Head of caudate nucleus (tissue), 42 donors: ENCODE measurements around the gene HS3ST3B1.

ENCODE experiments used
- DNase-seq, 42 donors: peaks; one replicate each; pipeline versions ENCODE4 v3.0.0 to v3.0.0-alpha.2; 2020 to 2021; ENCODE audit warnings: mixed read lengths in 7 of 42
- intact Hi-C: fragments of 100-400 bp; cut with DNase I; formaldehyde crosslinking; loops from one replicate; pipeline ENCODE4 v1.15.0; 2022

The HS3ST3B1 gene

DNA sequence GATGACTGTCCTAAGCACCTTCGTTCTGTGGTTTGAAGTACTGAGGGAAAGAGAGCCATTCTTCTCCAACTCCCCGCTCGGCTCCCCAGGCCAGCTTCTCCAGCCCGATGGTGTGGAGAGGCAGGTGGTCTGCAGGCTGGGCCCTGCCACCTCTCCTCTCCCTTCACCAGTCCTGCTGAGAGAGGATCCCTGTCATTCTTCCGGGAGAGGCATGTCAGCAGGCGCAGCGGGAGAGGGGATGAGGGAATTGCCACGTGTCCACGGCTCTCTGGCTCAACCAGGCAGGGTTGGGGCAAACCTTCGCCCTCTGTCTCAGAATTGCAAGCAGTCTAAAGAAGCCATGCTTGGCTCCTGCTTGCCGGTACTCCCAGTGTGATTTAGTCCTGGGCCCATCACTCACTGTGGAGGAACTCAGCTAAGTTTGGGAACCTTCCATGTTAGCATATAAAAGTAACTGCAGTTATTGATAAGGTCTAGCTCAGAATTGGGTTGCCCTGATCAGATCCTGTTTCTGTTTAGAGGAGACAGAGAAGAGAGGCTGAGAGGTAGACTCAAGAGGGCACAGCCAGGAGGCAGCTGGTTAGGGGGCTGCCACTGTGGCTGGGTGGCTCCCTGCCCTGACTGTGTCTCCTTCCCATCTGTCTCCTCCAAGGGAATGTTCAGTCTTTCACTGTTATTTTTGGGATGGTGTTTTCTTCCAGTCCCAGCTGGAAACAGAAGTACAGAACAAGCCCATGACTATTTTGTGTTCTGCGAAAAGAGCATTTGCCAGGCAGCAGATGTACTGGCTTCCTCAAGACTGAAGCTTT lies 17.4 kb downstream of the HS3ST3B1 start:
- intact Hi-C loops, result no loop called here
- DNase-seq, result no peak

DNA sequence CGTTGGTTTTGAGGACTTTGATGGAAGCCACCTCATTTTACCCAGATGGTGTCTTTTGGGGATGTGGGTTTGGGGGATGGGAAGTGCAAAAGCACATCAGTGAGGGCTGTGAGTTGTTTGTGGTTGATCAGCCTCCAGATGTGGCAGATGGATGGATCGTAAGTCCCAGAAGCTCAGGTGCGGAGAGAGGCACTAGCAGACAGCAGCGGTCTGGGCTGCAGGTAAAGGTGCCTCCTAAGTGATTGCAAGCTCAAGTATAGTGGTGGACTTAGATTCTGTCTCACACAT lies 18.0 kb downstream of the HS3ST3B1 start:
- intact Hi-C loops, result no loop called here
- DNase-seq, result no peak

GRCh38 chr17:14320098-14320497 lies 19.2 kb downstream of the HS3ST3B1 start:
- no peak for DNase-seq
- intact Hi-C loops, result no loop called here

DNA sequence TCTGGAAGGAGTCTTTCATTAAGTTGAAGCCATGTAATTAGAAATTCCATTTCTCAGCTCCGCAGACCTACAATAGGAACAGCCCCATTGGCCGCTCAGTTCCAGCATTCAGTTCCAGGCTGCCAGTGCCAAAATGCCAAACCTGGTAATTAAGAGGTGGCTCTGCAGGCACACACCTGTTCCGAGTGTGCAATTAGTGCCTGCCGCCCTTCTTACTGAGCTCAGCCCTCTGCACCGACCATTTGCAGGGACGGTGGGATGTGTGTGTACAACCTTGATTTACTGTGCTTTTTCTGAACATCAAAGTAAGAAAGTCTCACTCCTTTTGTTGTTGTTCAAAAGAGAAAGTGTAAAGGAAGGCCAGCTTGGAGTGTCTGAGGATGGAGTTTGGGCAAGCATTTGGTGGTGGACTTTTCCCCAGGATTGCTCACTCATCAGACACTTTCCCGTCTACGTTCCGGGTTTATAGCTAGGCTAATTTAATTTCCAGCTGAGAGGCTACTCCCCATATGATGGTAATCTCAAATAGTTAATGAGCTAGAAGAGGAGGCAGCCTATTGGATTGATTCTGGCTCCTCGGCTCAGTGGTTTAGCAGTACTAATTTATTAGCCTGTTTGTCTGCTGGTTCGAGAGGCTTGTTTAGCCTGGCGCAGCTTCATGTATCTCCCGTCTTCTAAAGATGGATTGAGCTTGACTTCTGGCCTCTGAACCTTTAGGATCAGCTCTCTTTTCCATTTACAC lies 20.0 kb downstream of the HS3ST3B1 start:
- no peak for DNase-seq
- intact Hi-C loops, result no loop called here

DNA sequence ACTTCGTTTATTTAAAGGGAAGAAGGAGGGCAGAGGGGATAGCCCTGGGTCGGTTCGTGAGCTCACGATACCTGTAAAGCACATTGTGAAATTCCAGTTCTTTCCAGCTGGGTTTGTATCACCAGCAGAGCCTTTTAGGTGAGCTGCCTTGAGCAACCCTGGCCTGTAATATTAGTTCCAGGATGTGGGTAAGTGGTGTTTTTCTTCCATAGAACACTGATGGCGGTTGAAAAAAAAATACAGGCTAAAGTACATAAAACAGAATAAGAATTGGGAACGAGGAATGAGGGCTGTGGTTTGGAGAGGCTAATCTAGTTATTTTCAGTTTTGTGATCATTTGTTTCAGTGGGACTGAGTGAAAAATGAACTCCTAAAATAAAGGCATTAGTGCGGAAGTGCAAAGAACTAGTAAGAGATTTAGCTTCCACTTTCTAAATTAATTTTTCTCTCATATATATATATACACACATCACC lies 20.6 kb downstream of the HS3ST3B1 start:
- intact Hi-C loops, result no loop called here

DNA sequence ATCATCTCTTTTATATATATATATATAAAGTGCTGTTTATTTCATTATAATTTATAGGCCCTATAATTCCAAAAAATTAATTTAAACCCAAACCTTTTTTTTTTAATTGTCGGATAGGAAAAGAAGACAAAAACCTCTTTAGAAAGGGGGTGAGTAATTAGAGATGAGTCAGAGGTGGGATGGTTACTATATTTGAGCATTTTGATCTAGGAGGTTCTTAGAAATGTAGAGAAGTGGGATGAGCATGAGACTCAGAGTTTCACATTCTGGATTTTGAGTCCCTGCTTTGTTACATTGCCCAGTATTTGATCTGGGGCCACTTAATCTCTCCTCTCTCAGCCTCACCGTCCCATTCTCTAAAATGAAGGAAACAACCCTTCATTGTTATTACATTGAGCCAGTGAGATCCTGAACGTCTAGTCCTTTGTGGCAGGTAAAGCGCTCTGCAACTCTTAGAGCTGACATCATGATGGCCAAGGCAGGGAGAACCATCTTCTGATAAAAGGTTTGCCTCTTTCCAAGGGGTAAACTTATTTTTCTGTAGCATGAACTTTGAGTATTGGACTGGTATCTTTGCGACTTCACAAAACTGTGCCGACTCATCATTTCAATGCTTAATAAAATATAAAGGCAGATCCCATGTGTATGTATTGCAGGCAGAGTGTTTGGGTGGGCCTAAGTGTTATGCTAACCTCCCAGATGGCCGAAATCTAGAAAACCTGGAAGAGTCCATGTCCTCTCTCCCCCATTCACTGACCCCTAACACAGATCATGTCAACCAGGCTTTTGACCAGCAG lies 21.3 kb downstream of the HS3ST3B1 start:
- DNase-seq, result no peak
- intact Hi-C loops, result no loop called here

More for the DNA sequence above, 20.6 kb downstream of the HS3ST3B1 start:
- no peak for DNase-seq

- DNase-seq, result no peak
- intact Hi-C loops, result no loop called here
These were observed 22.7 kb downstream of the HS3ST3B1 start for GRCh38 chr17:14323522-14323981.

- no peak for DNase-seq
- intact Hi-C loops, result no loop called here
These were observed 24.8 kb downstream of the HS3ST3B1 start for GRCh38 chr17:14325618-14326167.

DNA sequence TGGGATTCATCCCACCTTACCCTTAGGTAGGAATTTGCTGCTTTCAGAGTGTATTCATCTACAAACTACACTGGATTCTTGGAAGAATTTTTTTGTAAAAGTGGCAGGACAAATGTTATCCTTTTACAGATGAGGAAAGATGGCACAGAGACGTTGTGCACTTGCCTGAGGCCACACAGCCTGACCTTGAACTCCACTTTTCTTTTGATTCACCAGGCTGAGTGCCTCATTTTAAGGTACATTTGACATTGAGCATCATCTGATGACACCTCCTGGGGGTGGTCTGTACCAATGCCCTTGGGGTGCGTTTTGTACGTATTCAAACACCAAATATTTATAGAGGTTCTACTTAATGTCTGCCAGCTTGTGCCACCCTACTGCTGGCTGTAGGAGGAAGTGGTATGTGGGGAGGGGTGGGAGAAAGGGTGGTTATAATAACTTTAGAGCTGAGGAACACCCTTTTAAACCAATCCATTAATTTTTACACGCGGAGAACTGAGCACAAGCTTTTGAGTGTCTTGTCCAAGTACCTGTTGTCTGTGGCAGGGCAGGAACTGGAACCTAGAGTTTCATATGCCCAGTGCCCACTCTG lies 29.1 kb downstream of the HS3ST3B1 start:
- no peak for DNase-seq
- intact Hi-C loops, result no loop called here

- intact Hi-C loops, result no loop called here
- peak in 1 of 42 donors; percentile 40 for DNase-seq
These were observed 29.6 kb downstream of the HS3ST3B1 start for GRCh38 chr17:14330492-14330962.

DNA sequence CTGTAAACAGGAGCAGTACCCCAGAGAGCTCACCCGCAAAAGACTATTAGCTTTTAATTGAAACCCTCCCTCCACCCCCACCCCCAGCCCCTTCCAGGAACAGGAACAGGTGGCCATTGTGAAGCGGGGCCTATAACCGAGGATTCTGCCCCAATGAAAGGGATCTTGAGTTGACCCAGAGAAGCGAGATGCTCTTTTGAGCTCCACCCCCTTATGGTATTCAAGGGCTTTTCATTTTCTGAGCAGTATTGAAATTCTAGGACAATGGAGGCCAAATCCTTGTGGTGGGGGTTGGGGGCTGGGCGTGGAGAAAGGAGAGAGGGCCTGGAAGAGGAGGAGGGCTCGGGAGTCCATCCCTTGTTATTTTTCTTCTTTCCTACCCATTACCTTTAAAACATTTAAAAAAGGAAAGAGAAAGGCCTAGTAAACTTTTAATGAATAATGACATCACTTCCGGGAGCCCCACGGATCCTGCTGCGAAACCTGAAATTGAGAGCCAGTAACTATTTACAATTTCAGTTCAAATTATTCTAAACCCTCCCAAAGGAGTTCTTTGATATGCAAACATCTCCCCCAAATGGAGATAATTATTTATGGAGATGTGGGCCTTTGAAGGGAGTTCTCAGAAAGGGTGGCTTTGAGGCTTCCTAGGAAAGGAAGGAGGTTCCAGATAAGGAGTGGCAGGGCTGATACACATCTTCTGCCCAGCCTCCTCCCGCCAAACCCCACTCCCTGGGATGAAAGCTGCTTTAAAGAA lies 30.5 kb downstream of the HS3ST3B1 start:
- intact Hi-C loops, result no loop called here
- no peak for DNase-seq

- intact Hi-C loops, result no loop called here
- DNase-seq, result no peak
These were observed 31.1 kb downstream of the HS3ST3B1 start for GRCh38 chr17:14331982-14332298.

DNA sequence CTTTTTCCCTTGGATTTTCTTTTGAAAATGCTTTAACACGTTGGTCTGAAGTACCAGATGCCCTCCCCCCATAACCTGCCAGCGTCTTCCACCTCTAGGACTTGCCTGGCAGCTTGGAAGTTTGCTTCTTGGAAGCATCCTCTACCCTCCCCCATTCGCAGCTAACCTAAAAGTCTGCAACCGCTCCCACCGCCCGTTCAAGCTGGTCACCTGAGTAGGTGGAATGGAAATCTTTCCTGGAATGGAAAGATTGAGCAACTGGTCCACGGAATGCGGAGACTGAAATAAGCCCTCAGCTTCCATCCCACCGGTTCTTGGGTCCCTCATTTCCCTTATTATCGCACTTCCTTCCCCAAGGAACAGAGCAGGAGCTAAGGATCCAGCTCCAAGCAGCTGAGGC lies 31.4 kb downstream of the HS3ST3B1 start:
- DNase-seq, result no peak
- intact Hi-C loops, result no loop called here

DNA sequence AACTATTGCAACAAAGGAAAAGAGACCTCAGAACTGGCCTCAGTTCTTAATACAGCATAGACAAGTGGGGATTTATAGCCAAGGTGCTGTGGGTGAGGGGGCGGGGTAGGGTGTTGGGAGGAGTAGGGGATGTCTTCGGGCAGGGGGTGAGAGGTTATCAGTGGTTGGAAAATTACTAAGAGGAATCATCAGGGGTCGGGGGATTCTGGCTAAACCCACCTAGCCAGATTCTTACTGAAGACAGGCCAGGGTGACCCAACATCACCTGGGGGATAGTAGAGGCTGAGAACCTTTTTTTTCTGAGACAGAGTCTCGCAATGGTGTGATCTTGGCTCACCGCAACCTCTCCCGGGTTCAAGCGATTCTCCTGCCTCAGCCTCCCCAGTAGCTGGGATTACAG lies 32.6 kb downstream of the HS3ST3B1 start:
- no peak for DNase-seq
- intact Hi-C loops, result no loop called here

- intact Hi-C loops, result no loop called here
- no peak for DNase-seq
These were observed 33.5 kb downstream of the HS3ST3B1 start for GRCh38 chr17:14334276-14334840.

GRCh38 chr17:14334919-14335318 lies 34.0 kb downstream of the HS3ST3B1 start:
- DNase-seq, result no peak
- intact Hi-C loops, result no loop called here

GRCh38 chr17:14336418-14336817 lies 35.5 kb downstream of the HS3ST3B1 start:
- no peak for DNase-seq
- intact Hi-C loops, result no loop called here

GRCh38 chr17:14337596-14338079 lies 36.8 kb downstream of the HS3ST3B1 start:
- DNase-seq, result no peak
- intact Hi-C loops, result no loop called here
